K562 (cell line): ENCODE measurements around the gene HOXB3. TPM values are rescaled to one million over a fixed set of nuclear protein-coding genes. Genes with fewer than 3 reads are reported as not detected.

Experiments used
- ATAC-seq: fragments of 200-7000 bp; cut with Tn5 transposase; 3 replicates; pipeline ENCODE4 v1.9.1; 2020; ENCODE audit warnings: moderate library complexity
- BruUV-seq: library from RNA; stranded (reverse); fragments of 400-500 nt; replicated peaks from 2 replicates; lab custom pipeline; 2021; lab: Mats Ljungman, UMichigan
- CTCF ChIA-PET: fragments of 300-600 bp; formaldehyde crosslinking; extraction: SDS; loops from one replicate; lab custom pipeline; 2021; ENCODE audit warnings: low intra/inter-chr PET ratio; lab: Yijun Ruan, JAX
- POLR2A ChIA-PET: fragments of 300-600, 350-650 bp; sonication (Branson Sonifier 250); formaldehyde crosslinking; extraction: SDS; loops from one replicate; lab custom pipeline; 2021; ENCODE audit warnings: antibody characterized with exemption, inconsistent platforms; lab: Yijun Ruan, JAX
- DNase-seq, 4 experiments: peaks; one replicate each; pipeline versions ENCODE4 v3.0.0 to v3.0.0-alpha.2; 2011 to 2018; ENCODE audit warnings: low spot score in 3 of 4, mixed read lengths in 3 of 4; ENCODE audit errors: extremely low read depth in 1 of 4
- FAIRE-seq: peaks from 2 replicates; lab custom pipeline; 2011; peaks lifted over from hg19 to GRCh38; lab: Jason Lieb, UNC
- H2AFZ ChIP-seq: 2 replicates; pipeline ENCODE4 v1.6.0; 2011; ENCODE audit warnings: low read depth, low read length, control low read depth, inconsistent platforms
- H3K27ac ChIP-seq: fragments of 200-600 bp; 3 replicates; pipeline ENCODE4 v1.8.0; 2011; ENCODE audit warnings: low read depth, mild to moderate bottlenecking, control low read depth, inconsistent platforms, low read length, moderate library complexity, mixed read lengths; ENCODE audit errors: extremely low read depth
- H3K27me3 ChIP-seq, 2 experiments: fragments of 300-600 bp in 1 of 2; 2 replicates in 1 of 2; 3 replicates in 1 of 2; pipeline versions ENCODE4 v1.6.0 to v1.8.0; 2011; ENCODE audit warnings: inconsistent platforms in 2 of 2, low read length in 2 of 2, mild to moderate bottlenecking in 1 of 2, mixed read lengths in 1 of 2, moderate library complexity in 1 of 2; ENCODE audit not compliant: control insufficient read depth in 2 of 2, insufficient read depth in 2 of 2
- H3K36me3 ChIP-seq: fragments of 300-600 bp; 3 replicates; pipeline ENCODE4 v1.8.0; 2011; ENCODE audit warnings: mild to moderate bottlenecking, low read length, inconsistent platforms; ENCODE audit not compliant: control insufficient read depth, insufficient read depth
- H3K4me1 ChIP-seq, 2 experiments: fragments of 200-600 bp in 1 of 2; replicated peaks in 1 of 2; 2 replicates in 1 of 2; 3 replicates in 1 of 2; pipeline versions ENCODE4 v1.5.1 to v1.8.0; 2011; ENCODE audit warnings: inconsistent platforms in 2 of 2, low read length in 2 of 2, mild to moderate bottlenecking in 1 of 2, mixed read lengths in 1 of 2, moderate library complexity in 1 of 2; ENCODE audit not compliant: control insufficient read depth in 2 of 2, insufficient read depth in 2 of 2
- H3K4me2 ChIP-seq: 2 replicates; pipeline ENCODE4 v1.6.1; 2011; ENCODE audit warnings: low read length, control low read depth, inconsistent platforms, mixed read lengths; ENCODE audit not compliant: insufficient read depth
- H3K4me3 ChIP-seq: fragments of 200-600 bp; sonication (generic), shearing (Covaris generic); 2 replicates; pipeline ENCODE4 v1.5.1; 2016; ENCODE audit warnings: control low read depth, inconsistent platforms
- H3K79me2 ChIP-seq: fragments of 200-600 bp; 3 replicates; pipeline ENCODE4 v1.8.0; 2011; ENCODE audit warnings: low read length, inconsistent platforms; ENCODE audit not compliant: control insufficient read depth, insufficient read depth
- H3K9ac ChIP-seq, 2 experiments: 2 replicates each; pipeline versions ENCODE4 v1.6.0 to v1.6.1; 2011; ENCODE audit warnings: low read depth in 2 of 2, low read length in 2 of 2, control low read depth in 1 of 2, inconsistent platforms in 1 of 2, mild to moderate bottlenecking in 1 of 2, mixed read lengths in 1 of 2; ENCODE audit not compliant: insufficient read depth in 1 of 2
- H3K9me1 ChIP-seq: one replicate; pipeline ENCODE4 v1.6.0; 2011; ENCODE audit warnings: inconsistent platforms, mild to moderate bottlenecking, low read length, moderate library complexity; ENCODE audit not compliant: control insufficient read depth, insufficient read depth
- H3K9me3 ChIP-seq: replicated peaks from 2 replicates; pipeline ENCODE4 v1.5.1; 2011; ENCODE audit warnings: low read depth, low read length, inconsistent platforms; ENCODE audit not compliant: control insufficient read depth, insufficient read depth
- H4K20me1 ChIP-seq: replicated peaks from 2 replicates; pipeline ENCODE4 v1.6.1; 2011; ENCODE audit warnings: low read length, inconsistent platforms, mixed read lengths; ENCODE audit not compliant: control insufficient read depth, insufficient read depth
- CTCF ChIP-seq, 3 experiments: IDR thresholded peaks in 2 of 3; conservative IDR thresholded peaks in 1 of 3; 2 replicates each; pipeline ENCODE4 v1.5.1; 2011 to 2012; ENCODE audit warnings: low read length in 3 of 3, mild to moderate bottlenecking in 3 of 3, control low read depth in 2 of 3, improper control_type of control experiment in 1 of 3, inconsistent platforms in 1 of 3, low read depth in 1 of 3, mixed read lengths in 1 of 3, moderate library complexity in 1 of 3; ENCODE audit not compliant: insufficient read depth in 2 of 3
- NFIC ChIP-seq: fragments of 450-650 bp; IDR thresholded peaks from 2 replicates; pipeline ENCODE4 v1.6.1; 2017; ENCODE audit warnings: mild to moderate bottlenecking, inconsistent platforms
- SIN3B ChIP-seq: fragments of 450-650 bp; IDR thresholded peaks from 2 replicates; pipeline ENCODE4 v1.6.1; 2017; ENCODE audit warnings: low read depth, mild to moderate bottlenecking, moderate library complexity
- WHSC1 ChIP-seq: IDR thresholded peaks from one replicate; pipeline ENCODE4 v1.6.1; 2012; ENCODE audit warnings: low read length, control low read depth, inconsistent platforms
- WGBS: fragments of 100-300 bp; shearing (Covaris generic); methylation state at CpG from one replicate; pipeline ENCODE4 v1.1.6; 2016; ENCODE audit warnings: low coverage, mixed read lengths; ENCODE audit not compliant: insufficient coverage; ENCODE audit errors: missing lambda C conversion rate; 5-methylcytosine and 5-hydroxymethylcytosine counted together
- in situ Hi-C: fragments of 300-500 bp; cut with MboI; formaldehyde crosslinking; loops from 4 replicates; pipeline ENCODE4 v1.15.0; 2018; ENCODE audit warnings: inconsistent platforms, mixed read lengths
- intact Hi-C: fragments of 100-400 bp; cut with micrococcal nuclease; formaldehyde crosslinking; loops from 2 replicates; pipeline ENCODE4 v1.14.2; 2022
- polyA plus RNA-seq, 8 experiments: library from polyadenylated mRNA; depleted of rRNA in 4 of 8; stranded (reverse) in 5 of 8; unstranded in 3 of 8; fragments of >200 nt; fragmentation: Nextera tagmentation in 2 of 8; fragmentation: Illumina TruSeq in 1 of 8; extraction: Ambion mirVana in 2 of 8; extraction: Trizol in 1 of 8; gene quantifications; 2 replicates each; pipeline versions ENCODE4 v1.2.1 to v1.2.3, GENCODE V29; 2011 to 2014; ENCODE audit warnings: inconsistent platforms in 1 of 8, missing spikeins in 1 of 8
- total RNA-seq, 7 experiments: library from RNA; depleted of rRNA in 6 of 7; stranded (reverse); fragments of >200 nt in 6 of 7; fragmentation: Illumina TruSeq in 2 of 7; extraction: Trizol in 2 of 7; gene quantifications; 2 replicates each; pipeline versions ENCODE4 v1.2.1 to v1.2.3, GENCODE V29; 2011 to 2021; ENCODE audit warnings: low replicate concordance in 1 of 7
- TF ChIP-seq, protein P1 (sequence below): IDR thresholded peaks from 2 replicates; pipeline ENCODE4 v1.6.1; 2011; ENCODE audit warnings: borderline replicate concordance, low read depth, mild to moderate bottlenecking, moderate library complexity, low read length; ENCODE audit not compliant: insufficient read depth, poor library complexity, severe bottlenecking

HOXB3 gene
- total and polyA plus RNA-seq, 9 of the 15 experiments (the other 6 are each of a cell fraction or from before 2014, with no cell fraction given), result 2.4 to 41.3 (median 20.2) TPM

- TF ChIP-seq CTCF (IDR thresholded peaks at IDR 0.05 in 2 of 3, conservative IDR thresholded peaks at IDR 0.05 in 1 of 3; ENCODE audit: insufficient read depth in 2 of 3, low read depth in 1 of 3, low read length in 3 of 3), result peak in 1 of 3 experiments; percentile 7; a peak in 1 of 6 replicates
These were observed 39.4 kb downstream of the HOXB3 start (continued) for GRCh38 chr17:48550502-48551213.

DNA sequence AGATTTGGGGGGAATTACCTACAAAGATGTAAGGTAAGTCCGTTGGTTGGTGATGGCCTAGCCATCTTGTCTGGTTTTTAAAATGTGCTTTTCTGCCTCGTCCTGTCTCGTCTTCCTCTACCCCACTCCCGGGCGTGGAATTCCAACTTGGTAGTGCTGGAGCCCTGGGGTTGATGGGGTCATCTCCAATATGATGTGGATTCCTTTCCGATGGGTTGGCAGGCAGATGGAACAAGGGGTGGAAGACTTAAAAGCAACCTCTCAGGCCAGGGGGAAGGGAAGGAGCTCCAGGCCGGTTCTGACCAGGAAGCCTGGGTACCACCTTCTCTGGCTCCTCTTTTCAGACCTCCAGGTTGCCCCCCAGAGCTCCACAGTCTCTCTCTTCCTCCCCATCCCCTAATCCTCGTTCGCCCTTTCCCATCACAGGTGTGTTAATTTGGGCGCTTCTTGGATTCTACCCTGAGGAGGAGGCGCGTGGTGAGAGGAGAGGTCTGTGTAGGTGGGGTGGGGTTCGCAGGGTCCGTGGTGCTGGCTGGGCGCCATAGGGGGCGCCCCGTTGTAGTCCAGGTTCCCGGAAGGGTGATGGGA lies 40.0 kb downstream of the HOXB3 start:
- ATAC-seq, result no peak
- Histone ChIP-seq H4K20me1 (no peaks in the 10 kb centered on the region), H3K9me1 (no peaks in the 10 kb centered on the region), H3K36me3 (peaks cover 59% of the 10 kb centered on the region; the same call in 2 of the 3 replicates), H3K79me2 (peaks cover 71% of the 10 kb centered on the region), H3K27ac (peak overlapping the region; percentile 10; the same call in 1 of the 3 replicates)
- intact Hi-C loops, result loop anchor here (2.0 kb wide), 1 partner anchor 49 kb away; no protein-coding TSS in a partner anchor
- BruUV-seq, result no TSS peak
- no peak for FAIRE-seq
- DNase-seq, result peak in 1 of 4 experiments; percentile 32
- TF ChIP-seq NFIC (0 out of 2 replicates have a peak, but pooled peaks have one; percentile 7), WHSC1 (no peak), SIN3B (no peak), CTCF (IDR thresholded peaks at IDR 0.05 in 2 of 3, conservative IDR thresholded peaks at IDR 0.05 in 1 of 3; ENCODE audit: insufficient read depth in 2 of 3, low read depth in 1 of 3, low read length in 3 of 3) (0 out of 6 replicates have a peak, but pooled peaks of 1 of the 3 experiments have one; percentile 12)
- TF ChIP-seq, protein P1, sequence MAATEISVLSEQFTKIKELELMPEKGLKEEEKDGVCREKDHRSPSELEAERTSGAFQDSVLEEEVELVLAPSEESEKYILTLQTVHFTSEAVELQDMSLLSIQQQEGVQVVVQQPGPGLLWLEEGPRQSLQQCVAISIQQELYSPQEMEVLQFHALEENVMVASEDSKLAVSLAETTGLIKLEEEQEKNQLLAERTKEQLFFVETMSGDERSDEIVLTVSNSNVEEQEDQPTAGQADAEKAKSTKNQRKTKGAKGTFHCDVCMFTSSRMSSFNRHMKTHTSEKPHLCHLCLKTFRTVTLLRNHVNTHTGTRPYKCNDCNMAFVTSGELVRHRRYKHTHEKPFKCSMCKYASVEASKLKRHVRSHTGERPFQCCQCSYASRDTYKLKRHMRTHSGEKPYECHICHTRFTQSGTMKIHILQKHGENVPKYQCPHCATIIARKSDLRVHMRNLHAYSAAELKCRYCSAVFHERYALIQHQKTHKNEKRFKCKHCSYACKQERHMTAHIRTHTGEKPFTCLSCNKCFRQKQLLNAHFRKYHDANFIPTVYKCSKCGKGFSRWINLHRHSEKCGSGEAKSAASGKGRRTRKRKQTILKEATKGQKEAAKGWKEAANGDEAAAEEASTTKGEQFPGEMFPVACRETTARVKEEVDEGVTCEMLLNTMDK, result peak; percentile 48
- TF ChIP-seq, all 486 proteins: peak for 3
- ChIA-PET CTCF (no interaction called here), POLR2A (interaction anchor here (0.6 to 2.5 kb wide), 6 partner anchors 9 to 299 kb away, joined by 3 to 8 read pairs (median 3); no protein-coding TSS in a partner anchor)
- Histone ChIP-seq H3K9me3 (no peaks in the 10 kb centered on the region), H3K27me3 (no peaks in the 10 kb centered on the region), H3K4me2 (no peak overlapping the region), H3K4me1 (peaks cover 37 to 61% of the 10 kb centered on the region in 2 experiments), H3K9ac (no peak overlapping the region; a peak in 1 of 4 replicates), H2AFZ (no peak overlapping the region), H3K4me3 (no peak overlapping the region)
- in situ Hi-C loops, result no loop called here
- WGBS, result 90% methylated on average over 14 of the region's 18 CpGs
